Skin epidermis (tissue), 12 donors: ENCODE data around the gene MCEMP1.
"Not testable (repeated sequence)": the region's sequence is repeated elsewhere in the genome, so short reads cannot be mapped to it uniquely, and the experiment has no call there.

Source experiments
- H3K27ac ChIP-seq, 21 experiments: fragments of 200-600 bp; sonication (generic) in 11 of 21; one replicate each; pipeline ENCODE4 v1.5.0; 2020; ENCODE audit warnings: mild to moderate bottlenecking in 3 of 21, inconsistent platforms in 2 of 21, moderate library complexity in 2 of 21
- H3K4me3 ChIP-seq, 7 experiments: fragments of 200-600 bp; sonication (generic) in 2 of 7; one replicate each; pipeline ENCODE4 v1.5.0; 2020; ENCODE audit warnings: inconsistent platforms in 2 of 7, mild to moderate bottlenecking in 2 of 7, moderate library complexity in 1 of 7

Gene MCEMP1

DNA sequence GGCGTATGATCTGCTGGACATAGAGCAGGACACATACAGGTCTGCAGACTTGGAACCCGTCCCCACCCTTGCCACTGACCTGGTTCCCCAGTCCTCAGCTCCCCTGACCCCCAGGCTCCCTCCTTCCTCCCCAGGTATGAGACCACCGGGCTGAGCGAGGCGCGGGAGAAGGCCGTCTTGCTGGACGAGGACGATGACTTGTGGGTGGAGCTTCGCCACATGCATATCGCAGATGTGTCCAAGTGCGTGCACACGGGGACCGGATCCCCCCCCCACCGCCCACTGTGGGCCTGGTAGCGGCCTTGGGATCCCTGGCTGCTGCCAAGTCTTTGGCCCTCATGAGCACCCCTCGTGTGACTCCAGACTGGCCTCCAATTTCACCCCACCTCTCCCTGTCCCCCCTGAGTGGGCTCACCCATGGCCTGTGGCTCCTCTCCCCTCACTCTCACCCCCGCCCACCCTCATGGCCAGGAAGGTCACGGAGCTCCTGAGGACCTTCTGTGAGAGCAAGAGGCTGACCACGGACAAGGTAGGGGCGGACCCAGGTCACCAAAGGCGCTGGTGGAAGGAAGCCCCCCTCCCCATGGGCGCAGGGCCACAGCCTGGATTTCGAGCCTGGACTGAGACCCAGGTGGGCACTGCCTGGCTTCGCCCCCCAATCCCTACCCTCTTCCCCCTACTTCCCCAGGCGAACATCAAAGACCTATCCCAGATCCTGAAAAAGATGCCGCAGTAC is 34.4 kb upstream of the MCEMP1 start:
- no peak overlapping the region for H3K27ac ChIP-seq
- H3K4me3 ChIP-seq = no peak overlapping the region

DNA sequence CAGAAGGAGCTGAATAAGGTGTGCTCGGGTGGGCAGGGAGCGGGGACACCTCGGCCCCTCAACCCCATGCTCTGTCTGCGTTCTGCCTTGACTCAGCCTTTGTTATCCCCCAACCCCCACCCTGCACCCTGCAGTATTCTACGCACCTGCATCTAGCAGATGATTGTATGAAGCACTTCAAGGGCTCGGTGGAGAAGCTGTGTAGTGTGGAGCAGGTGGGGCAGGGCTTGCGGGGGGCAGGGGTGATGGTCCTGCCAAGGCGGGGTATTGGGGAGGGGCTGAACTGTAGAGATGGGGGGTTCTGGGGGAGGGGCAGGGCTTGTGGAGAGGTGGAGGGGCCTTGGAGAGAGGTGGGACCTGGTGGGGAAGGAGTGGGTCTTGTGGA is 33.9 kb upstream of the MCEMP1 start:
- H3K27ac ChIP-seq = no peak overlapping the region

DNA sequence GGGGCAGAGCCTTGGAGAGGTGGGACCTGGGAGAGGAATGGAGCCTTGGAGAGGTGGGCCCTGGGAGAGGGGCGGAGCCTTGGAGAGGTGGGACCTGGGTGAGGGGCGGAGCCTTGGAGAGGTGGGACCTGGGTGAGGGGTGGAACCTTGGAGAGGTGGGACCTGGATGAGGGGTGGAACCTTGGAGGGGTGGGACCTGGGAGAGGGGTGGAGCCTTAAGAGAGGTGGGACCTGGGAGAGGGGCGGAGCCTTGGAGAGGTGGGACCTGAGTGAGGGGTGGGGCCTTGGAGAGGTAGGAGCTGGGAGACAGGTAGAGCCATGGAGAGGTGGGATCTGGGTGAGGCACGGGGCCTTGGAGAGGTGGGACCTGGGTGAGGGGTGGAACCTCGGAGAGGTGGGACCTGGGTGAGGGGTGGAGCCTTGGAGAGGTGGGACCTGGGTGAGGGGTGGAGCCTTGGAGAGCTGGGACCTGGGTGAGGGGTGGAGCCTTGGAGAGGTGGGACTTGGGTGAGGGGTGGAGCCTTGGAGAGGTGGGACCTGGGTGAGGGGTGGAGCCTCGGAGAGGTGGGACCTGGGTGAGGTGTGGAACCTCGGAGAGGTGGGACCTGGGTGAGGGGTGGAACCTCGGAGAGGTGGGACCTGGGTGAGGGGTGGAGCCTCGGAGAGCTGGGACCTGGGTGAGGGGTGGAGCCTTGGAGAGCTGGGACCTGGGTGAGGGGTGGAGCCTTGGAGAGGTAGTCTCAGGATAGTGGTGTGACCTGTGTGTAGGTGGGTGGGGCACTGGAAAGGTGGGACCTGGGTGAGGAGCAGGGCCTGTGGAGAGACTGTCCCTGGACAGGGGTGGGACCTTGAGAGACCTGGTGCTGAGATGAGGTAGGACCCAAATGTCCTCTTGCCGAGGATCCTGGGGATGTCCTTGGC is 33.0 kb upstream of the MCEMP1 start:
- H3K27ac ChIP-seq, H3K4me3 ChIP-seq: not testable (repeated sequence)

More for the DNA sequence above, 33.9 kb upstream of the MCEMP1 start:
- no peak overlapping the region for H3K4me3 ChIP-seq

DNA sequence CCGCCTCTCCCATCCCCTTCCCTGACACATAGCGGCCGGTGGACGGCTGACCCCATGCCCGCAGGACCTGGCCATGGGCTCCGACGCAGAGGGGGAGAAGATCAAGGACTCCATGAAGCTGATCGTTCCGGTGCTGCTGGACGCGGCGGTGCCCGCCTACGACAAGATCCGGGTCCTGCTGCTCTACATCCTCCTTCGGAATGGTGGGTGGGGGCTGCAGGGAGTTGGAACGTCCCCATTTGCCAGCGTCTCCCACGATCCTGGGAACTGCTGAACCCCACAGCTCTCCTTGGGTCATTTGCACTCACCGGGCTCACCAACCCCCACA is 32.4 kb upstream of the MCEMP1 start:
- Histone ChIP-seq H3K27ac (no peak overlapping the region), H3K4me3 (no peak overlapping the region)

DNA sequence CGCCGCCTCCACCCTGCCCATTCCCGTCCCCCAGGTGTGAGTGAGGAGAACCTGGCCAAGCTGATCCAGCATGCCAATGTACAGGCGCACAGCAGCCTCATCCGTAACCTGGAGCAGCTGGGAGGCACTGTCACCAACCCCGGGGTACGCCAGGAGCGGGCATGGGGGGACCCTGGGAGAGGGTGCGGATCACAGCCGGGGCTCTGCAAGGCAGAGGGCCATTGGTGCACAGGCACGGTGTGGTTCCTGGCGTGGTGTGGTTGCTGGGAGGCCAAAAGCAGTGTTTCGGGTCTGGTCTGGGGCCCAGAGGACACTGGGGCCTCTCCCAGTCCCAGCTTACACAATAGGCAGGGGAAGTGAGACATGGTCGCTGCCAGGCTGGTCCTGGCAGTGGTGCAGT is 31.7 kb upstream of the MCEMP1 start:
- Histone ChIP-seq H3K27ac (no peak overlapping the region), H3K4me3 (no peak overlapping the region)

DNA sequence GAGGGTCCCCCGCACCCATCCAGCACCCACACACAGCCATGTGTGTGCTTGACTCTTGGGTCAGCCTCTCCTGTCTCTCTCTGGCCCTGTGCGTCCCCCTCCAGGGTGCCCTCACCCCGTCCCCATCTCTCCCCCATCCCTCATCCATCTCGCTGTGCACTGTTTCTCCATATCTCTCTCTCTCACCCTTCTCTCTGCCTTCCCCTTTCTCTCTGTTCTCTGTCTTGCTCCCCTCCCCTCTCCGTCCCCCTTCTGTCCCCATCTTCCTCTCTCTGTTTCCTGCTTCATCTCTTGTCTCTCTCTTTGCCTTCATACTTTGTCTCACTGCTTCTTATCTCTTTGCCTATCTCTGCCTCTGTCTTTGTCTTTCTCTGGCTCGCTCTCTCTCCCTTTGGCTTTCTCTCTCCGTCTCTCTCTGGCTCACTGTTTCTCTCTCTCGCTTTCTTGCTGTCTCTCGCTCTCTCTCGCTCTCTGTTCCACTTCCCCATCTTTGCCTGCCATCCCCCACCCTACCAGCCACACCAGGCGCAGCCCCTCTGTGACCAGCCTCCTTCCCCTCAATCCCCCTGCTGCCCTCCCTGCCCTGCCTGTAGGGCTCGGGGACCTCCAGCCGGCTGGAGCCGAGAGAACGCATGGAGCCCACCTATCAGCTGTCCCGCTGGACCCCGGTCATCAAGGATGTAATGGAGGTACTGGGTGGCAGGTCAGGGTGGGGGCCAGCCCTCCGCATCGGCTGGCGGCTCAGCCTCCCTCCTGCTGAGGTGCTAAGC is 31.0 kb upstream of the MCEMP1 start:
- no peak overlapping the region for H3K27ac ChIP-seq
- H3K4me3 ChIP-seq = no peak overlapping the region

DNA sequence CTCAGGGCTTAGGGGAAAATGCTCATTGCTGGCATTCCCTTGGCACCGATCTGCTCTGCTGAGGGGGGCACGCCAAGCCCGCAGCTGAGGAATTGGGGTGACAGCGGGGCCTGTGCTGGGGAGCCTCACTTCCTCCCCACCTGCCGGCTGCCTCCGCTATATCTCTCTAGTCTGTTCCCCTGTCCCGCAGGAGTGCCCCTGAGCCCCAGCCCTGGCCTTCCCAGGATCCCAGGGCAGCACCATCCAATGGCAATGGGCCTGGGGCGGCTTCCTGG is 30.5 kb upstream of the MCEMP1 start:
- H3K27ac ChIP-seq = no peak overlapping the region
- H3K4me3 ChIP-seq = no peak overlapping the region

DNA sequence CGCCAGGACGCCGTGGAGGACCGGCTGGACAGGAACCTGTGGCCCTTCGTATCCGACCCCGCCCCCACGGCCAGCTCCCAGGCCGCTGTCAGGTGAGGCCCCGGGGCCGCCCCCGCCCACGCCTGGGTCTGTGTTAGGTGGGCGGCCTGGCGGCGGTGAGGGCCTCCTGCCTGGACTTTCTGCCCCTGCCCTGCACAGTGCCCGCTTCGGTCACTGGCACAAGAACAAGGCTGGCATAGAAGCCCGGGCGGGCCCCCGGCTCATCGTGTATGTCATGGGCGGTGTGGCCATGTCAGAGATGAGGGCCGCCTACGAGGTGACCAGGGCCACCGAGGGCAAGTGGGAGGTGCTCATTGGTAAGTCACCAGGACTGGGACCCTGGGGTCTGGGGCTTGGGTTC is 29.7 kb upstream of the MCEMP1 start:
- Histone ChIP-seq H3K4me3 (no peak overlapping the region), H3K27ac (no peak overlapping the region)

DNA sequence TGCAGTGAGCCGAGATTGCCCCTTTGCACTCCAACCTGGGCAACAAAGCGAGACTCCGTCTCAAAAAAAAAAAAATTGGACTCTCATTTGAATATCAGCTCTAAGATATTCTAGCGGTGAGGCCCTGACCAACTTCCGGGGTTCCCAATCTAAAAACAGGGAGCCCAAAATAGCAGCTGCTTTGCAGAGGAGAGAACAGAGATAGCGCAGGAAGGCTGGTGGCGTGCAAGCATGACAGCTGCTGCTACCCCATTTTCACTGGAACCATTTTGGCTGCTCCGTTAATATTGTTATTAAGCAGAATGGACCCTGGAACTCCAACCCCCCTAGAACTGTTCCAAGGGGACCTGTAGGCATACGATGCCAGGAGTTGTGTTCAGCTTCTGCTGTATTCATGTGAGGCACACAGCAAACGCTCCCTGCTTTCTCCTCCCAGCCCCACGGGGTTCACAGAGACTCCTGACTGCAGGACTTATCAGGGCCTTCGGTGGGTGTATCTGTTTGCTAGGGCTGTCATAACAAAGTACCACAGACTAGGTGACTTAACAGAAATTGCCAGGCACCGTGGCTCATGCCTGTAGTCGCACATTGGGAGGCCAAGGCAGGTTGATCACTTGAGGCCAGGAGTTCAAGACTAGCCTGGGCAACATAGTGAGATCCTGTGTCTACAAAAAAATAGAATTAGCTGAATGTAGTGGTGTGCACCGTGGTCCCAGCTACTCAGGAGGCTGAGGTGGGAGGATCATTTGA is 28.4 kb upstream of the MCEMP1 start:
- Histone ChIP-seq H3K4me3 (no peak overlapping the region), H3K27ac (no peak overlapping the region)

DNA sequence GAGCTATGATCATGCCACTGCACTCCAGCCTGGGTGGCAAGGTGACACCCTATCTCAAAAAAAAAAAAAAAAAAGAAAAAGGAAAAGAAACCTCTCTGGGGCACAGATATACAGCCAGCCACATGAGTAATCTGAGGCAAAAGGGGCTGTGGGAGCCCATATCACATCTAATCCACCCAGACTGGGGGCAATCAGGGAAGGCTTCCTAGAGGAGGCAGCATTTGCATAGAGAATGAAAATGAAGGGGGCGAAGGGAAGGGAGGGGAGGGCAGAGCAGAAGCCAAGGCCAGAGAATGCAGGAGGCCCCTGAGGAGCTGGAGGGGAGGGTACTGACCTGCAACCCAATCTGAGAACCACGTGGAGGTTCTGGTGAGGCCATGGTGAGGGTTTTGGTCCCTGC is 26.7 kb upstream of the MCEMP1 start:
- Histone ChIP-seq H3K4me3 (no peak overlapping the region), H3K27ac (no peak overlapping the region)

DNA sequence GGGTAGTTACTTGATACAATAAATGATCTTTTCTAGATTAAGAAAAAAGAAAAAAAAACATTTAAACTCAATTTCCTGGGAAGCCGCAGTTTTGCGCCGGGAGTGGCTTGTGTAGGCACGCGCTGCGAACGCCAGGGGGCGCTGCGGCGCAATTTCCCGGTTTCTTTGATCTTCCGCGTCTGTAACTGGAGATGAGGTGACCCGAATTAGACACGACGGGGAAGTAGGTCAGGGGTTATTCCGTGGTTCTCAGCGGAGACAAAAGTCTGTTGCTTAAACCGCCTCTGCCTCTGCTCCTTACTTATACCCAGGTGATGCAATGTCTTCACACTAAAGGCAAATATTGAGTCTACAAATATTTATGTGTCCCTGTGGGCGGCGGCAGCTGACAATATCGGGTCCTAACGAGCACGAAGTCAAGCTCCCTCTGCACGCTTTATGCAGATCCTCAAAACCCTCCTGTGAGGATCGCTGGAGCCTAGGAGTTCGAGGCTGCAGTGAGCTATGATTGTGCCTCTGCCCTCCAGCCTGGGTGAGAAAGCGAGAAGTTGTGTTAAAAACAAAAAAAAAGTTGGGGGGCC is 24.7 kb upstream of the MCEMP1 start:
- peak overlapping the region in 1 of 21 experiments; percentile 51 for H3K27ac ChIP-seq
- peak overlapping the region in 2 of 7 experiments; percentile 4 to 6 for H3K4me3 ChIP-seq

DNA sequence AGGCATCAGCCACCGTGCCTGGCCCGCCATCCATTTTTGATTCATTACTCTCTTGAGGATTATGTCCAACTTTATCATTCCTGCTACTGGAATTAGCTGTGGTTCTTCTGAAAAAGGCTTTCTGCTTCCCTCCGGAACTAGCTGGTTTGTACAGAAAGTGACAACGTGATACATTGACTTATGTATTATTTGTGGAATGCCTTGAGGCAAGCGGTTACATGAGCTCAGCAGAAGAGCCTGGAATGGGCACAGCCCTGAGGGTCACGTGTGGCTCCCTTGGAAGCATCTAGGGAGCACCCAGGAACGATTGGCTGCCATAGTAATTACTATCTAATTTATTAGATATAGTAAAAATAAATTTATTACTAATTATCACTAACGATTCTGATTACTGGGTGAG is 22.5 kb upstream of the MCEMP1 start:
- H3K27ac ChIP-seq = no peak overlapping the region
- no peak overlapping the region for H3K4me3 ChIP-seq

DNA sequence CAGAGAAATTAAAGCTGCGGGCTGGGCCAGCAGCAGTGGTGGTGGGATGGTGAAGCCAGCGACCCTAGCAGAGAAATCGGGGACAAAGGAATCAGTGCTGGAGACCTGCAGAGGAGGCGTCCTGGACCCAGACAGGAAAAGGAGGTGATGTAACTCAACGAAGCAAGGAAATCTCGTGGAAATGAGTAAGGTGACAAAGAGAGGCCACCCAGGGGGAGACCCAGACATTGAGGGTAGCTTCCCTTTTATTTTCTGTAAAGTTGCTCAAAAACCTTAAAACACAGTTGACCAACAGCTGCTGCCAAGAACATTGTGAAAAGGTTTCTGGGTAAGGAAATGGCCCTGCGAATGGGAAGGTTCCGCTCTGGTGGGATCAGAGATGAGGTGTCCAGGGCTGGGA is 21.3 kb upstream of the MCEMP1 start:
- Histone ChIP-seq H3K4me3 (no peak overlapping the region), H3K27ac (no peak overlapping the region)

DNA sequence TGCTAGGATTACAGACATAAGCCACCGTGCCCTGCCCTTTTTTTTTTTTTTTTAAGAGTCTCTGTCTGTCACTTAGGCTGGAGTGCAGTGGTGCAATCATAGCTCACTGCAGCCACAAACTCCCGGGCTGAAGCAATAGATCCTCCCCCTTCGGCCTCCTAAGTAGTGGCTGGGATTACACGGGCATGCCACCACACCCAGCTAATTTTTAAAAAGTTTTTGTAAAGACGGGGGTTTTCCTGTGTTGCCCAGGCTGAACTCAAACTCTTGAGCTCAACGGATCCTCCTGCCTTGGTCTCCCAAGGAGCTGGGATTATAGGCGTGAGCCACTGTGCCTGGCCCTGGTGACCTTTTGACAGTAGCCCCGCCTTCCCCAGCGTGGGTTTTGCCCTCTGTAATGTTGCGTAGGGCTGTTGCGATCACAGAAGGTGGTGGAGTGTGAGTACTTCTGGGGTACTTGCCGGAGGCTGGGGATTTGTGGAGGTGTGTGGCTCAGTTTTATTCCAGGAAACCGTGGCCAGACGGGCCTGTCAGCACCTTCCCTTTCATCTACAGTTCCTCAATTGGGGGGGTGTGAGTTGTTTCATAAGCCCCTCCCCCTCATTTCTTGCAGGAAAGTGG is 19.6 kb upstream of the MCEMP1 start:
- Histone ChIP-seq H3K4me3 (no peak overlapping the region), H3K27ac (peak overlapping the region in 4 of 21 experiments; percentile 46 to 66 (median 56))

DNA sequence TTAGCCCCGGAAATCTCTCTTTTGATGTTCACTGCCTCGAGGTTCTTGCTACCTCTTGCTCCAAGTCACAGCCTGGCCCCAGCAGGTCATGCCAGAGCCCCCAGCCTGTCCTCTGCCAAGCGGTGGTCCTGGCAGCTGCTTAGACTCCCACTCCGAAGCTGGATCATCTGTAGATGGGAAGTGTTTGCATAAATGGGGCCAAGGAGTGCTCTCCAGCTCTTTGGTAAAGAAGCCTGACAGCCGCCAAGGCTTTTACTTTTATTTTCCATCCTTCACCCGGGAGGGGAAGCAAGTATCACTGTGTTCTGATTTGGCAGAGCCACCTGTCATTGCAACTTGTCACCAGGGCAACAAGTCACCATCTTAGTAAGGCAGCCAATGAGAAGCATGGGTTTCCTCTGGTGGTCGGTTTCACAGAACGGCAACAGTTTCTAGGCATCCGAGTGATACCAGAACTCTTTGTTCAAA is 18.6 kb upstream of the MCEMP1 start:
- Histone ChIP-seq H3K4me3 (no peak overlapping the region), H3K27ac (peak overlapping the region in 3 of 21 experiments; percentile 44 to 60 (median 59))

DNA sequence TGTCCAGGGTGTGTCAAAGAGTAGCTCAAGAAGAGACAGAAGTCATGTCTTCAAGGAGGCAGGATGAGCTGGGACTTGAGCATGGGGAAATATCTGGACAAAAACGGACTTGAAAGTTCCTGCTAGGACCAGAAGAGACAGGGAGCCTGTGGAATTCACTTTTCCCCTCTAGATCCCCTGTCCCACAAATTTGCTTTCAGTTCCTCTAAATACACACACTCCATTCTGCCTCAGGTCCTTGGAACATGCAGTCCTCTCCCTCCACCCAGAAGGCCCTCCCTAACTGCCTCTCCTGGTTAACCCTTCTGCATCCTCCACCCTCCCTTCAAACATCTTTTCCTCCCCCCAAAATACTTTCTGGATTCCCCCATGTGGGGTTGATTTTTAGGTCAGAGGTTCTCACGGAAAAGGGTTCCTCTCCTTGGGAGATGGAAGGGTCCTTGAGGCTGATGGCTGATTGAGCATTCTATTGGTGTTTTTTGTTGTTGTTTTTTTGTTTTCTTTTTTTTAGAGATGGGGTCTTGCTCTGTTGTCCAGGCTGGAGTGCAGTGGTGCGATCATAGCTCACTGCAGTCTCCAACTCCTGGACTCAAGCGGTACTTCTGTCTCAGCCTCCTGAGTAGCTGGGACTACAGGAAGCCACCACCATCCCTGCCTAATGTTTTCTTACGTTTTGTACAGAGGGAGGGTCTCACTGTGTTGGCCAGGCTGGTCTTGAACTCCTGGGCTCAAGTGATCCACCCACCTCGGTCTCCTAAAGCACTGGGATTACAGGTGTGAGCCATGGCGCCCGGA is 14.9 kb upstream of the MCEMP1 start:
- H3K4me3 ChIP-seq = no peak overlapping the region
- no peak overlapping the region for H3K27ac ChIP-seq

DNA sequence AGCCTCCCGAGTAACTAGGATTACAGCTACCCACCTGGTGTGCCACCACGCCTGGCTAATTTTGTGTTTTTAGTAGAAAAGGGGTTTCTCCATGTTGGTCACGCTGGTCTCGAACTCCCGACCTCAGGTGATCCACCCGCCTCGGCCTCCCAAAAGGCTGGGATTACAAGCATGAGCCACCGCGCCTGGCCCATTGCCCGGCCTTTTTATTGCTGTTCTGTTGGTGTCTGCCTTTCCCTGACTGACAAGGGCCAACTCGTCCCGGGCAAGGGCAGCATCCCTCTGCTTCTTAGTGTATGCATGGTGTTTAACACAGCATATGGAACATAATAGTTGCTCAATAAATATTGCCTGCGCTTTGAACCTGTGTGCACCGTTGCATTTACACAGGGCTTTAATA is 14.2 kb upstream of the MCEMP1 start:
- Histone ChIP-seq H3K4me3 (no peak overlapping the region), H3K27ac (no peak overlapping the region)

DNA sequence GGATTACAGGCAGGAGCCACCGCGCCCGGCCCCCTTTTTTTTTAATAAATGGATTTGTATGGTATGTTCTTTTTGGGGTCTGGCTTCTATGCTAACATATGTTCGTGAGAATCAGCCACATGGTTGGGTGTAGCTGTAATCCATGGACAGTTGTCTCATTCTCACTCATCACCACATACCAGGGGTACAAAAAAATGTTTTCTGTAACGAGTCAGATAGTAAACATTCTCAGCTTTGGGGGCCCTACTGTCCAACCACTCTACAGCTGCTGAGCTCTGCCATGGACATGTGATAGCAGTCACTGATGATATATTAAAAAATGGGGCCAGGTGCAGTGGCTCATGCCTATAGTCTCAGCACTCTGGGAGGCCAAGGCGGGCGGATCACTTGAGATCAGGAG is 13.2 kb upstream of the MCEMP1 start:
- no peak overlapping the region for H3K4me3 ChIP-seq
- no peak overlapping the region for H3K27ac ChIP-seq
